Muscle layer of colon (tissue), 2 donors: ENCODE results near the gene ALDOC.
A peak's percentile ranks its signal among the peaks of the same experiment; 100 is the strongest.
"Not testable (repeated sequence)": the region's sequence is repeated elsewhere in the genome, so short reads cannot be mapped to it uniquely, and the experiment has no call there.

ENCODE experiments used
- H3K27ac ChIP-seq: one replicate; pipeline ENCODE4 v1.7.0; 2013; ENCODE audit warnings: low read depth, mild to moderate bottlenecking, low read length, moderate library complexity
- H3K27me3 ChIP-seq, 2 donors: one replicate each; pipeline ENCODE4 v1.7.0; 2013; ENCODE audit warnings: low read length in 2 of 2, mild to moderate bottlenecking in 2 of 2; ENCODE audit not compliant: insufficient read depth in 2 of 2, control insufficient read depth in 1 of 2
- H3K36me3 ChIP-seq: one replicate; pipeline ENCODE4 v1.7.0; 2013; ENCODE audit warnings: mild to moderate bottlenecking, low read length; ENCODE audit not compliant: insufficient read depth
- H3K4me1 ChIP-seq: one replicate; pipeline ENCODE4 v1.7.0; 2013; ENCODE audit warnings: mild to moderate bottlenecking, low read length; ENCODE audit not compliant: insufficient read depth
- H3K4me3 ChIP-seq, 2 donors: one replicate each; pipeline ENCODE4 v1.7.0; 2013; ENCODE audit warnings: low read length in 2 of 2, low read depth in 1 of 2, mild to moderate bottlenecking in 1 of 2, moderate library complexity in 1 of 2
- H3K9ac ChIP-seq: one replicate; pipeline ENCODE4 v1.7.0; 2013; ENCODE audit warnings: low read length
- H3K9me3 ChIP-seq: one replicate; pipeline ENCODE4 v1.7.0; 2013; ENCODE audit warnings: mild to moderate bottlenecking, low read length
- donor health status: abdominal sarcoma.
- donor health status: Adenocarcinoma of cecum.

The ALDOC gene

DNA sequence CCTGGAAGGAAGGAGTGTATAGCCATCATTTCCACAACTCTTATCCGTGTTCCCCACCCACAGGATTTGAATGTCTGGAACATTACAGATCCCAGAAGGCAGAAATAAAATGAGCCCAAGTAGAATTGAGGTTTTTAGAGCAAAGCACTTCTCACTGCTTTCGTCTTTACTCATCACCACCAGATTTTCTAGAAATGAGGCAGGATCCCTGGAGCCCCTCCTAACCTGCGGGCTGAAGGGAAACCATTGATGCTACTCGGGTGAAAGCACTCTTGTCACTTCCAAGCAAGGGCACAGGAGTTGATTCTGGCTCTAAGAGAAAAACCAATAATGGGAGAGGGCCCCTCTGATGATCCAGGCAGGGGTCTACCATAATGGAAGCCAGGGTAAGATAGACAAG is 2.8 kb upstream of the ALDOC start:
- H3K36me3 ChIP-seq: no peaks in the 10 kb centered on the region
- H3K27ac ChIP-seq: no peak overlapping the region
- no peak overlapping the region for H3K9ac ChIP-seq
- no peak overlapping the region for H3K4me3 ChIP-seq
- no peaks in the 10 kb centered on the region for H3K27me3 ChIP-seq
- H3K9me3 ChIP-seq: no peaks in the 10 kb centered on the region
- peaks cover 6% of the 10 kb centered on the region for H3K4me1 ChIP-seq

DNA sequence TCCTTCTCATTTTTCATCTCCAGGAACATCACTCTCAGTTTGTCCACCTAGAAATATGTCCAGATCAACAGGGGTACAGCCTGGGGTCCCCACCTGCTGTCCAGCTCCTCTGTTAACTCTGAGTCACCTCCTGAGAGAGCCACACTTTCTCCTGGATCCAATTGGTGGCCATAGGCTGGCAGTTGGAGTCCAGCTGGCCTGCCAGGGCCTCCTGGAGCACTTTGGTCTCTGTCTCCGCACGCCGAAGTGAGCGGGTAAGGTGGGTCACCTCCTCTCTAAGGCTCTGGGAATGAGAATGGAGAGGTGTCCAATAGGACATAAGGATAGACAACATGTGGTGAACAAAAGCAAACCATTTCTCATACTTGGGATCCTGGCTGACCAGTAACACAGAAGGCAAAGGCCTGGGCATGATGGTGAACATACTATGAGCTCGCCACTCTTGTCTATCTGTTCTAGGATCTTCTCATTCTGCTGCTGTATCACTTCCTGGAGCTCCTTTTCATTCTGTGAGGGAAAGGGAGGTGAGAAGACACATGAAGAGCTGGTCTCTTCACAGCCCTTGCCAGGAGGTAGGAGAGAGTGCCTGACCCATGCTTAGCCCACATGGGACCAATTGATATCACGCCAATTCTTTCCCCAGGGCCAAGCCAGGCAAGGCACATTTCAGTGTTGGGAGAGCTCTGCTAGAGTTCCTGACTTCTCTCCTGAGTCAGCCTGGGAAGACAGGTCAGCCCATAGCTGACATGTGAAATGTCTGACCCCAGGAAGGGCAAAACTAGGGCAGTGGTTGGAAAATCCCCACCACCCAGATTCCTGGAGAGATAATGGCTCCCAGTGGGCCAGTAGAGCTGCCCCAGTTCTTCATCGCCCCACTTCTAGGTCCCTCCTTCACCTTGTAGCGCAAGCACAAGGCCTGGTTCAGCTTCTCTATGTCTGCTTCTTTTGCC is 1.8 kb upstream of the ALDOC start:
- Histone ChIP-seq H3K36me3 (no peaks in the 10 kb centered on the region), H3K4me1 (peaks cover 6% of the 10 kb centered on the region), H3K9ac (no peak overlapping the region), H3K4me3 (no peak overlapping the region), H3K27ac (no peak overlapping the region), H3K27me3 (no peaks in the 10 kb centered on the region), H3K9me3 (no peaks in the 10 kb centered on the region)

DNA sequence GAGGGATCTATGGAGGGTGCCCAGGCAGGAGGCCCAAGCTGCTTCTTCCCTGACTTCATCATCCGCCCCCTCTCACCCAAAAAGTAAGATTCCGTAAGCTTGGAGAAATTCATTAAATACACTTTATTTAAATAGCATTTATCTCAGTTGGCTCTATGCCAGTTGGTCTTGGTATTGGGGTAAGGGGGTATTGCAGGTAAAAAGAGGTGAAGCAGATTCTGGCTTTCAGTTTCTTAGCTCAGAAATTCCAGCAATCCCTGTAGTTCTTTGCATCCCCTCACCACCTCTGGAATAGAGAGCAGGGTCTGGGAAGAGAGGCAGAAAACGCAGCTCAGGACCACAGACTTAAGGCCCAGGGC is 750 bp upstream of the ALDOC start:
- Histone ChIP-seq H3K27ac (no peak overlapping the region), H3K4me3 (no peak overlapping the region)

GRCh38 chr17:28576016-28576415 is 679 bp downstream of the ALDOC start:
- not testable (repeated sequence) for H3K36me3 ChIP-seq, H3K9me3 ChIP-seq, H3K27ac ChIP-seq, H3K27me3 ChIP-seq, H3K4me3 ChIP-seq, H3K9ac ChIP-seq
- H3K4me1 ChIP-seq: peaks cover 13% of the 10 kb centered on the region

More for the DNA sequence above, 750 bp upstream of the ALDOC start:
- no peaks in the 10 kb centered on the region for H3K36me3 ChIP-seq
- no peaks in the 10 kb centered on the region for H3K27me3 ChIP-seq
- no peaks in the 10 kb centered on the region for H3K9me3 ChIP-seq
- no peak overlapping the region for H3K9ac ChIP-seq
- H3K4me1 ChIP-seq: peaks cover 6% of the 10 kb centered on the region

GRCh38 chr17:28575126-28575795 is 1.4 kb downstream of the ALDOC start:
- H3K9me3 ChIP-seq: no peaks in the 10 kb centered on the region
- no peak overlapping the region for H3K4me3 ChIP-seq
- H3K4me1 ChIP-seq: peaks cover 13% of the 10 kb centered on the region
- no peaks in the 10 kb centered on the region for H3K27me3 ChIP-seq
- H3K9ac ChIP-seq: no peak overlapping the region
- no peak overlapping the region for H3K27ac ChIP-seq
- H3K36me3 ChIP-seq: no peaks in the 10 kb centered on the region

- no peak overlapping the region for H3K9ac ChIP-seq
- H3K4me1 ChIP-seq: peaks cover 13% of the 10 kb centered on the region
- H3K36me3 ChIP-seq: no peaks in the 10 kb centered on the region
- H3K9me3 ChIP-seq: no peaks in the 10 kb centered on the region
- no peak overlapping the region for H3K27ac ChIP-seq
- no peaks in the 10 kb centered on the region for H3K27me3 ChIP-seq
- no peak overlapping the region for H3K4me3 ChIP-seq
These were observed 2.2 kb downstream of the ALDOC start for GRCh38 chr17:28574526-28574925.

DNA sequence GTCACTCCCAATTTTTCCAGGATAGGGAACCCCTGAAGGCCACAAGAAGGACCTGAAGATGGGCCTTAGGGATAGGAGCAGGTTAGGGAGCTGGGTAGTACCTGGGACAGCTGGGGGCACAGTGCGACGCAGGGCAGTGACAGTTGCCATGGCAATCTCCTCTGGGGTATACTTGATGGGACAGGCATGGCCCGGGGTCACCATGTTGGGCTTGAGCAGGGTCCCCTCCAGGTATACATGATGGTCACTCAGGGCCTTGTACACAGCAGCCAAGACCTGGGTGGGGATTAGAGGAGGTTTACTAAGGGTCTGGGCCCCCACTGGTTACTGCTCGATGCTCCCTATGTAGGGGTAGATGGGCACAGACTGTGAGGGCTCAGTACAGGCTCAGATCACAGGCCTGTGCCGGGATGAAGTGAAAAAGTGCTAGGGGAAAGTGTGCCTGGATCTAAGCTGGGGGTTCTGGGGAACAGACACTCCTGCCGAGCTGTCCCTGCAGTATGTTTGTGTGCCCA is 2.7 kb downstream of the ALDOC start:
- Histone ChIP-seq H3K9me3 (no peaks in the 10 kb centered on the region), H3K9ac (no peak overlapping the region), H3K27me3 (no peaks in the 10 kb centered on the region), H3K4me3 (no peak overlapping the region), H3K27ac (no peak overlapping the region), H3K4me1 (peaks cover 13% of the 10 kb centered on the region), H3K36me3 (no peaks in the 10 kb centered on the region)

GRCh38 chr17:28573521-28573920 is 3.2 kb downstream of the ALDOC start:
- Histone ChIP-seq H3K4me1 (peaks cover 13% of the 10 kb centered on the region), H3K9ac (no peak overlapping the region), H3K4me3 (no peak overlapping the region), H3K36me3 (no peaks in the 10 kb centered on the region), H3K27me3 (no peaks in the 10 kb centered on the region), H3K9me3 (no peaks in the 10 kb centered on the region), H3K27ac (no peak overlapping the region)

DNA sequence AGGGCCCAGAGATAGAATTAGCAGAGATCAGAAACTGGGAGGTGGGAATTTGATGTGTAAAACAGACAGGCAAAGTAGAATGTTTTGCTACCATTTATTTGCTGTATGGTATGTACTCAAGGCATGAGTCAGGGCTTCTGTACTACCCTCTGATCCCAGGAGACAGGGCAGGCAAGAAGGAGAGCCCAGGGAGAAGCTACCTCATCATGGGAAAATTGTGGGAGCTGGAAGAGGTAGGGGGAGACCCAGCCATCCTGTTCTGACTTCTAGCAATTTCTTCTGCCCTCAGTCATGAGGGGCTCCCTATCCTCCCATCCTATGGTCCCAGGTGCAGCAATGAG is 3.7 kb downstream of the ALDOC start:
- Histone ChIP-seq H3K4me3 (no peak overlapping the region), H3K9ac (no peak overlapping the region), H3K4me1 (peaks cover 13% of the 10 kb centered on the region), H3K36me3 (no peaks in the 10 kb centered on the region), H3K27ac (no peak overlapping the region), H3K27me3 (no peaks in the 10 kb centered on the region), H3K9me3 (no peaks in the 10 kb centered on the region)

GRCh38 chr17:28572259-28573039 is 4.2 kb downstream of the ALDOC start:
- H3K36me3 ChIP-seq: peaks cover under 1% of the 10 kb centered on the region
- H3K27me3 ChIP-seq: no peaks in the 10 kb centered on the region
- H3K9ac ChIP-seq: peak overlapping the region; percentile 56
- peaks cover 13% of the 10 kb centered on the region for H3K4me1 ChIP-seq
- H3K27ac ChIP-seq: peak overlapping the region; percentile 79
- peak overlapping the region; percentile 66 to 88 for H3K4me3 ChIP-seq
- no peaks in the 10 kb centered on the region for H3K9me3 ChIP-seq
